NCI-H748 treated with DMSO at 0.1 percent for 48 hours (cell line): ENCODE data around the gene CPN2.

Experiments used
- DNase-seq: peaks from one replicate; lab custom pipeline; 2025; lab: John Stamatoyannopoulos, UW

Gene CPN2

DNA sequence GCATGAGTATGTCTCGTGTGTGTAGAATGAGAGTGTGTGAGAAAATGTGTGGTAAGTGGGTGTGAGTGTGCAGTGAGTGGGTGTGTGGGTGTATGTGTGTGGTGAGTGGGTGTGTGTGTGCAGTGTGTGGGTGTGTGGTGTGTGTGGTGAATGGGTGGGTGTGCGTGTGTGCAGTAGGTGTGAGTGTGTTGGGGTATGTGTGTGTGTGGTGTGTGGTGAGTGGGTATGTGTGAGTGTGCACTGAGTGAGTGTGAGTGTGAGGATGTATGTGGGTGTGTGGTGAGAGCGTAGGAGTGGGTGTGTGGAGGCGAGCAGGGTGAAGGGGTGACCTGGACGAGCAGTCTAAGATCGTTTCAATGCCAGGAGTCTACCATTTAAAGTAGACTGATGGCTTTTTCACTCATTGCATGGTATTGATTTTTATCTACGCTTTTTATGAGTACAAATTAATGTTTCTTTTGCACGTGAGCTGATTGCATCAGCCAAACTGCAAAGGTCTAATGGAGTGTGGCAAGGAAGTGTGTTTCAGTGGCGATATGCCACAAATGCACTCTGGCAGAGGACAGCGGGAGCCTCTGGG lies 1.6 kb upstream of the CPN2 start:
- DNase-seq = no peak

- DNase-seq = no peak
These were observed 916 bp upstream of the CPN2 start for GRCh38 chr3:194351952-194352536.

GRCh38 chr3:194350726-194351071 lies 429 bp downstream of the CPN2 start:
- DNase-seq = no peak

GRCh38 chr3:194348354-194348753 lies 2.8 kb downstream of the CPN2 start:
- DNase-seq = no peak

GRCh38 chr3:194346621-194347020 lies 4.5 kb downstream of the CPN2 start:
- DNase-seq = no peak

- no peak for DNase-seq
These were observed 5.1 kb downstream of the CPN2 start for GRCh38 chr3:194346035-194346434.

GRCh38 chr3:194344012-194344411 lies 7.1 kb downstream of the CPN2 start:
- no peak for DNase-seq

DNA sequence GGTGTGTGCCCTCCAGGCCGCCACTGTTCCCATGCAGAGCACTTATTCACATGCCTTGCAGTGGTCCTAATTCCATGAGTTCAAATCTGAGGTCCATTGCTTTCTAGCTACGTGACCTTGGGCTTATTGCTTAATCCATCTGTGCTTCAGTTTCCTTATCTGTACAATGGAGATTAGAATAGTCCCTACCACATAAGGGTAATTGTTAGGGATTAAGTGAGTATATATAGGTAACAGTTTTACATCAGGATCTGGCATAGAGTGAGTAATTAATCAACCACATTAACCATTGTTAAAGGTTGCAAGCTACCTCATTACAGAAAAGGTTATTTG lies 7.6 kb downstream of the CPN2 start:
- no peak for DNase-seq

- DNase-seq = no peak
These were observed 8.1 kb downstream of the CPN2 start for GRCh38 chr3:194342861-194343560.

DNA sequence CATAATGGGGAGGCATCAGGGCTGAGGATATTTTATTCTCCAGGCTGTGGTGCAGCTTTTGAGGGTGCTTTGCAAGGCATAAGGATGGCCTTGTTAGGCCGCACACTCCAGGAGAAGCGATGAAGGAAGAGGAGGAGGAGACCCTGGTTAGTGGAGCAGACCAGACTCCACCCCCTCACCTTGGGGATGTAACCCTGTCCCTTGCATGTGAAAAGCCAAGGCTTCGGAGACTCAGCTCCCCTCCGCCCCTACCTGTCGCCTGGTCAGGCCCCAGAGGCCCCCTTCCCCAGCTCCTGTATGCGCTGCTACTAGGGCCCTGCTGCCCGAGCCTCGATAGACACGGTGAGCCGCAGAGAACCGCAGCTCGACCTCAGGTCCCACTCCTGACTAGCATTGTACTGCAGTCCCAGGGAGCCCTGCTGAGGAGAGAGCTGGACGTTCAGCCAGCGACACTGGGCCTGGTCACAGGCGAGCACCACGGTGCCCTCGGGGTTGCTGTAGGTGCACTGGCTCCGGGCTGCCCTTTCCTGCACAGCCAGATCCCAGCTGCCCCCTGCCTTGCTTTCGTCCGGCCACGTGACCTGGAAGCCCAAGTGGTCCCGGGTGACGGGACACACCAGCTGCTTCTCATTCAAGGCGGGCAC lies 10.2 kb downstream of the CPN2 start:
- DNase-seq = no peak

- no peak for DNase-seq
These were observed 11.3 kb downstream of the CPN2 start for GRCh38 chr3:194339840-194340239.

DNA sequence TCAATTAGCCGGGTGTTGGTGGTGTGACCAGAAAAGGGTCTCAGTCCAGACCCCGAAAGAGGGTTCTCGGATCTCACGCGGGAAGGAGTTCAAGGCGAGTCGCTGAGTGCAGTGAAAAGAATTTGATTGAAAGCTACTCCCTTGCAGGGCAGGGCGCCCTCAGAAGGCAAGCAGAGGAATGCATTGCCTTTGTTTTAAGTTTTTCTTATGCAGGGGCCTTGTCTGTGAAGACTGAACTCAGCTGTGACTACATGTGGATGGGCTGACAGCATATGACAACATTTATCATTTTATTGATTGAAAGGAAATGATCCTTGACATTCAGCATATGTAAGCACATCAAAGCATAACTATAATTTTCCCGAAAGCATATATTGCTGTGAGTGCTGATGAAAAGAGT lies 11.8 kb downstream of the CPN2 start:
- no peak for DNase-seq

- no peak for DNase-seq
These were observed 13.0 kb downstream of the CPN2 start for GRCh38 chr3:194337965-194338753.

DNA sequence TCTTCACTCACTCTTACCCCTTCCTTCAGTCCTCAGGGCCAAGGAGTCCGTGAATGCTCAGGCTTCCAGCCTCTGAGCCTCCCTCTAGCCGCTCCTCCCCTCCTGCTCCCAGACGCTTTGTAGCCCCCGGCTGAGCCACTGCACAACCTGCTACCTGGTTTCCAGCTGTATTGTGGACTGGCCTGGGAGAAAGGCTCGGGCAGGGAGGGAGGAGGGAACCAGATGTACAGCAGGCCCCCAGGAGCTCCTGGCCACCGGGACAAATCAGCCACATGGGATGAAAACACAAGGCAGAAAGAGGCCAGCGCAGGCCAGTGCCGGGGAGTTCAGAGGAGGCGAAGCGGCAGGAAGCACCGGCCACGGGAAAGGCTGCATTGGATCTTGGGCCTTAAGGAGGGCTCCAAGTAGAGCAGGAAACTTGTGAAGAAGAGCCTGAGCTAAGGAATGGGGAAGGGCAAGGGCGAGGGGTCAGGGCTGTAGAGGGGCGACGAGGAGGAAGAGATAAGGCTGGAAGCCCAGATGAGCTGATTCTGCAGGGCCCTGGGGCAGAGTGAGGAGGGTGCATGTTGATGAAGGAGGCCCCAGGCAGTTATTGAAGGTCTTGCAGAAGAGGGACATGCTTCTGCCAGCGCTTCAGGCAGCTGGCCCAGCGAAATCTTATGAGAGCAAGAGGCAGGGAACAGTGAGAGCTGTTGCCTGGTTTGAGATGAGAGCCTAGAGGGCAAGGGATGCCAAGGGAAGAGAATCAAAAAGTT lies 14.3 kb downstream of the CPN2 start:
- no peak for DNase-seq

GRCh38 chr3:194333981-194334320 lies 17.2 kb downstream of the CPN2 start:
- DNase-seq = no peak

- no peak for DNase-seq
These were observed 17.7 kb downstream of the CPN2 start for GRCh38 chr3:194333212-194333980.

DNA sequence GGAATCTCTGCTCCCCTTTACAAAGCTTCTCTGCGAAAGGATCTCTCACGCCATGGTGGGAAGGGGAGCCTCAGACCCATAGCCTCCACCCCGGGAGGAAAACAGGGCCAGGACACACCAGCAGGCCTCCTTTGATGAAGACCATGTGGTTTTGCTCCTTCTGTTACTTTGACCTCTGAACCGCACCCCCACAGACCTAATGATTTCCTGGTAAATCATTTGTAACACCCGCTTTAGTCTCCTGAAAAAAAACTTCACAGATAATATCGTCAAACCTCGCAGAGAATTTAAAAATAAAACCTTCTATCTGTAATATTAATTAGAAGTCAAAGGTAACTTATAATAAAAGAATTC lies 18.3 kb downstream of the CPN2 start:
- no peak for DNase-seq

DNA sequence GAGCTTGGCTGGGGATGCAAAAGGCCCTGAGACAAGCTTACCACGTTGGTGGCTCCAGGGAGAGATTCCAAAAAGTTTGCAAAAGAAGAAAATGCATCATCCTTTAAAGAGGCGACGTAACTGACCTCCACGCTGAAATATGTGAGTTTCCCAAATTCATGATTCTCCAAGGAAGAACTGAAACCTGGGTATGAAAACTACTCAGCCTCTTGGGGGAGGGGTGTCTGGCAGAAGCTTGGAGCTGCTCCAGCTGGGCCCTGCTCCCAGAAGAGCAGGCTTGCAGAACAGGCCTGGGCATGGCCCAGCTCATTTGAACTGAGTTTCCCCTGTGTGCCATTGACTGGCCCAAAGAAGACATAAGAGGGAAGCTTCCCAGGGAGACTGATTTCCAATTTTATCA lies 20.5 kb downstream of the CPN2 start:
- no peak for DNase-seq

- no peak for DNase-seq
These were observed 21.0 kb downstream of the CPN2 start for GRCh38 chr3:194330160-194330559.

- no peak for DNase-seq
These were observed 21.6 kb downstream of the CPN2 start for GRCh38 chr3:194329583-194329965.

- no peak for DNase-seq
These were observed 22.1 kb downstream of the CPN2 start for GRCh38 chr3:194328942-194329582.
